DOHH2 (cell line): ENCODE data around the gene NOSIP.

Experiments
- EZH2phosphoT487 ChIP-seq: fragments of 200-600 bp; sonication (generic); IDR thresholded peaks from 2 replicates; pipeline ENCODE4 v1.6.1; 2017; ENCODE audit warnings: borderline replicate concordance, mild to moderate bottlenecking, antibody characterized with exemption, low read length, moderate library complexity, mixed read lengths
- TF ChIP-seq, protein P1 (sequence below): fragments of 200-600 bp; sonication (generic); IDR thresholded peaks from one replicate; pipeline ENCODE4 v1.5.1; 2014; ENCODE audit warnings: antibody characterized with exemption, mild to moderate bottlenecking, low read depth, low read length; ENCODE audit not compliant: poor library complexity, severe bottlenecking

DNA sequence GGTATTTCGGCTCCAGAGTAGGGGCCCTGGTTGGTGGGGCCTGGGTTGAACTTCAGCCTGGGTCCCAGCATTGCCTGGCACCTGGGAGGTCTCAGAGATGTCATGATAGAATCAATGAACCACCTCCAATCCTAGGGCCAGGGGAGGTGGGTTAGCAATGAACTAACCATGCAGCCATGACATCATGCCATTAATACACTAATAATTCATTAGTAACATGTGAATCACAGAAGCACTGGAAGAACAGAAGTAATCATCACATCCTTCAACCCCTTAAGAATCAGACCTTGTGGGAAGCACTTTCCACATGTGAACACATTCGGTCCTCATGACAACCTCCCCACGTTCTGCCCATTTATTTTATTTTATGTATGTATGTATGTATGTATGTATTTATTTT is 6.9 kb downstream of the NOSIP start:
- TF ChIP-seq, protein P1, sequence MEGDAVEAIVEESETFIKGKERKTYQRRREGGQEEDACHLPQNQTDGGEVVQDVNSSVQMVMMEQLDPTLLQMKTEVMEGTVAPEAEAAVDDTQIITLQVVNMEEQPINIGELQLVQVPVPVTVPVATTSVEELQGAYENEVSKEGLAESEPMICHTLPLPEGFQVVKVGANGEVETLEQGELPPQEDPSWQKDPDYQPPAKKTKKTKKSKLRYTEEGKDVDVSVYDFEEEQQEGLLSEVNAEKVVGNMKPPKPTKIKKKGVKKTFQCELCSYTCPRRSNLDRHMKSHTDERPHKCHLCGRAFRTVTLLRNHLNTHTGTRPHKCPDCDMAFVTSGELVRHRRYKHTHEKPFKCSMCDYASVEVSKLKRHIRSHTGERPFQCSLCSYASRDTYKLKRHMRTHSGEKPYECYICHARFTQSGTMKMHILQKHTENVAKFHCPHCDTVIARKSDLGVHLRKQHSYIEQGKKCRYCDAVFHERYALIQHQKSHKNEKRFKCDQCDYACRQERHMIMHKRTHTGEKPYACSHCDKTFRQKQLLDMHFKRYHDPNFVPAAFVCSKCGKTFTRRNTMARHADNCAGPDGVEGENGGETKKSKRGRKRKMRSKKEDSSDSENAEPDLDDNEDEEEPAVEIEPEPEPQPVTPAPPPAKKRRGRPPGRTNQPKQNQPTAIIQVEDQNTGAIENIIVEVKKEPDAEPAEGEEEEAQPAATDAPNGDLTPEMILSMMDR: no peak
- no peak for TF ChIP-seq EZH2phosphoT487
